K562 (cell line): Measurements from ENCODE around the gene PPP1R9B. TPM values are rescaled to one million over a fixed set of nuclear protein-coding genes. Genes with fewer than 3 reads are reported as not detected.

Experiments
- ATAC-seq: fragments of 200-7000 bp; cut with Tn5 transposase; 3 replicates; pipeline ENCODE4 v1.9.1; 2020; ENCODE audit warnings: moderate library complexity
- BruUV-seq: library from RNA; stranded (reverse); fragments of 400-500 nt; replicated peaks from 2 replicates; lab custom pipeline; 2021; lab: Mats Ljungman, UMichigan
- CTCF ChIA-PET: fragments of 300-600 bp; formaldehyde crosslinking; extraction: SDS; loops from one replicate; lab custom pipeline; 2021; ENCODE audit warnings: low intra/inter-chr PET ratio; lab: Yijun Ruan, JAX
- POLR2A ChIA-PET: fragments of 300-600, 350-650 bp; sonication (Branson Sonifier 250); formaldehyde crosslinking; extraction: SDS; loops from one replicate; lab custom pipeline; 2021; ENCODE audit warnings: antibody characterized with exemption, inconsistent platforms; lab: Yijun Ruan, JAX
- DNase-seq, 4 experiments: peaks; one replicate each; pipeline versions ENCODE4 v3.0.0 to v3.0.0-alpha.2; 2011 to 2018; ENCODE audit warnings: low spot score in 3 of 4, mixed read lengths in 3 of 4; ENCODE audit errors: extremely low read depth in 1 of 4
- FAIRE-seq: peaks from 2 replicates; lab custom pipeline; 2011; peaks lifted over from hg19 to GRCh38; lab: Jason Lieb, UNC
- H2AFZ ChIP-seq: 2 replicates; pipeline ENCODE4 v1.6.0; 2011; ENCODE audit warnings: low read depth, low read length, control low read depth, inconsistent platforms
- H3K27ac ChIP-seq: fragments of 200-600 bp; 3 replicates; pipeline ENCODE4 v1.8.0; 2011; ENCODE audit warnings: low read depth, mild to moderate bottlenecking, control low read depth, inconsistent platforms, low read length, moderate library complexity, mixed read lengths; ENCODE audit errors: extremely low read depth
- H3K27me3 ChIP-seq, 2 experiments: fragments of 300-600 bp in 1 of 2; 2 replicates in 1 of 2; 3 replicates in 1 of 2; pipeline versions ENCODE4 v1.6.0 to v1.8.0; 2011; ENCODE audit warnings: inconsistent platforms in 2 of 2, low read length in 2 of 2, mild to moderate bottlenecking in 1 of 2, mixed read lengths in 1 of 2, moderate library complexity in 1 of 2; ENCODE audit not compliant: control insufficient read depth in 2 of 2, insufficient read depth in 2 of 2
- H3K36me3 ChIP-seq: fragments of 300-600 bp; 3 replicates; pipeline ENCODE4 v1.8.0; 2011; ENCODE audit warnings: mild to moderate bottlenecking, low read length, inconsistent platforms; ENCODE audit not compliant: control insufficient read depth, insufficient read depth
- H3K4me1 ChIP-seq, 2 experiments: fragments of 200-600 bp in 1 of 2; replicated peaks in 1 of 2; 2 replicates in 1 of 2; 3 replicates in 1 of 2; pipeline versions ENCODE4 v1.5.1 to v1.8.0; 2011; ENCODE audit warnings: inconsistent platforms in 2 of 2, low read length in 2 of 2, mild to moderate bottlenecking in 1 of 2, mixed read lengths in 1 of 2, moderate library complexity in 1 of 2; ENCODE audit not compliant: control insufficient read depth in 2 of 2, insufficient read depth in 2 of 2
- H3K4me2 ChIP-seq: 2 replicates; pipeline ENCODE4 v1.6.1; 2011; ENCODE audit warnings: low read length, control low read depth, inconsistent platforms, mixed read lengths; ENCODE audit not compliant: insufficient read depth
- H3K4me3 ChIP-seq: fragments of 200-600 bp; sonication (generic), shearing (Covaris generic); 2 replicates; pipeline ENCODE4 v1.5.1; 2016; ENCODE audit warnings: control low read depth, inconsistent platforms
- H3K79me2 ChIP-seq: fragments of 200-600 bp; 3 replicates; pipeline ENCODE4 v1.8.0; 2011; ENCODE audit warnings: low read length, inconsistent platforms; ENCODE audit not compliant: control insufficient read depth, insufficient read depth
- H3K9ac ChIP-seq, 2 experiments: 2 replicates each; pipeline versions ENCODE4 v1.6.0 to v1.6.1; 2011; ENCODE audit warnings: low read depth in 2 of 2, low read length in 2 of 2, control low read depth in 1 of 2, inconsistent platforms in 1 of 2, mild to moderate bottlenecking in 1 of 2, mixed read lengths in 1 of 2; ENCODE audit not compliant: insufficient read depth in 1 of 2
- H3K9me1 ChIP-seq: one replicate; pipeline ENCODE4 v1.6.0; 2011; ENCODE audit warnings: inconsistent platforms, mild to moderate bottlenecking, low read length, moderate library complexity; ENCODE audit not compliant: control insufficient read depth, insufficient read depth
- H3K9me3 ChIP-seq: replicated peaks from 2 replicates; pipeline ENCODE4 v1.5.1; 2011; ENCODE audit warnings: low read depth, low read length, inconsistent platforms; ENCODE audit not compliant: control insufficient read depth, insufficient read depth
- H4K20me1 ChIP-seq: replicated peaks from 2 replicates; pipeline ENCODE4 v1.6.1; 2011; ENCODE audit warnings: low read length, inconsistent platforms, mixed read lengths; ENCODE audit not compliant: control insufficient read depth, insufficient read depth
- ETV6 ChIP-seq, 3 experiments: fragments of 150-350 bp in 1 of 3; sonication (generic) in 1 of 3; formaldehyde crosslinking in 1 of 3; IDR thresholded peaks; 2 replicates each; pipeline versions ENCODE4 v1.6.1 to v1.8.0; 2014 to 2022; ENCODE audit warnings: borderline replicate concordance in 2 of 3, low read depth in 2 of 3, antibody characterized with exemption in 1 of 3, low read length in 1 of 3, mild to moderate bottlenecking in 1 of 3, missing genetic modification reagents in 1 of 3
- MTA1 ChIP-seq: fragments of 450-650 bp; IDR thresholded peaks from 2 replicates; pipeline ENCODE4 v1.6.1; 2017; ENCODE audit warnings: borderline replicate concordance
- NCOA6 ChIP-seq: fragments of 450-650 bp; IDR thresholded peaks from 2 replicates; pipeline ENCODE4 v1.6.1; 2017; ENCODE audit warnings: mild to moderate bottlenecking
- PHF21A ChIP-seq: fragments of 450-650 bp; IDR thresholded peaks from 2 replicates; pipeline ENCODE4 v1.6.1; 2017; ENCODE audit warnings: low read depth, borderline replicate concordance
- POLR3G ChIP-seq: IDR thresholded peaks from 2 replicates; pipeline ENCODE4 v1.6.1; 2011; ENCODE audit not compliant: insufficient read length, insufficient replicate concordance; ENCODE audit errors: extremely low read depth
- SMAD4 ChIP-seq: fragments of 250-450 bp; sonication (Bioruptor Pico); conservative IDR thresholded peaks from 2 replicates; pipeline ENCODE4 v1.8.0; 2021; ENCODE audit warnings: inconsistent platforms, mild to moderate bottlenecking, moderate library complexity
- SP2 ChIP-seq: IDR thresholded peaks from 2 replicates; pipeline ENCODE4 v1.6.1; 2011; ENCODE audit warnings: mild to moderate bottlenecking, low read depth, low read length, moderate library complexity; ENCODE audit not compliant: poor library complexity, severe bottlenecking; ENCODE audit errors: extremely low read depth
- XRCC5 ChIP-seq: fragments of 200-400 bp; formaldehyde crosslinking; IDR thresholded peaks from 2 replicates; pipeline ENCODE4 v1.6.1; 2017; ENCODE audit warnings: low read depth, mild to moderate bottlenecking, low read length
- ZNF696 ChIP-seq: fragments of 250-450 bp; sonication (Bioruptor Pico); conservative IDR thresholded peaks from 2 replicates; pipeline ENCODE4 v1.4.0; 2020; ENCODE audit warnings: mild to moderate bottlenecking, moderate library complexity
- WGBS: fragments of 100-300 bp; shearing (Covaris generic); methylation state at CpG from one replicate; pipeline ENCODE4 v1.1.6; 2016; ENCODE audit warnings: low coverage, mixed read lengths; ENCODE audit not compliant: insufficient coverage; ENCODE audit errors: missing lambda C conversion rate; 5-methylcytosine and 5-hydroxymethylcytosine counted together
- in situ Hi-C: fragments of 300-500 bp; cut with MboI; formaldehyde crosslinking; loops from 4 replicates; pipeline ENCODE4 v1.15.0; 2018; ENCODE audit warnings: inconsistent platforms, mixed read lengths
- intact Hi-C: fragments of 100-400 bp; cut with micrococcal nuclease; formaldehyde crosslinking; loops from 2 replicates; pipeline ENCODE4 v1.14.2; 2022
- polyA plus RNA-seq, 8 experiments: library from polyadenylated mRNA; depleted of rRNA in 4 of 8; stranded (reverse) in 5 of 8; unstranded in 3 of 8; fragments of >200 nt; fragmentation: Nextera tagmentation in 2 of 8; fragmentation: Illumina TruSeq in 1 of 8; extraction: Ambion mirVana in 2 of 8; extraction: Trizol in 1 of 8; gene quantifications; 2 replicates each; pipeline versions ENCODE4 v1.2.1 to v1.2.3, GENCODE V29; 2011 to 2014; ENCODE audit warnings: inconsistent platforms in 1 of 8, missing spikeins in 1 of 8
- total RNA-seq, 7 experiments: library from RNA; depleted of rRNA in 6 of 7; stranded (reverse); fragments of >200 nt in 6 of 7; fragmentation: Illumina TruSeq in 2 of 7; extraction: Trizol in 2 of 7; gene quantifications; 2 replicates each; pipeline versions ENCODE4 v1.2.1 to v1.2.3, GENCODE V29; 2011 to 2021; ENCODE audit warnings: low replicate concordance in 1 of 7
- TF ChIP-seq, protein P1 (sequence below): IDR thresholded peaks from 2 replicates; pipeline ENCODE4 v1.6.1; 2011; ENCODE audit not compliant: insufficient read length; ENCODE audit errors: extremely low read depth
- TF ChIP-seq, protein P2 (sequence below): fragments of 250-450 bp; sonication (Bioruptor Pico); IDR thresholded peaks from 2 replicates; pipeline ENCODE4 v1.9.0; 2021; ENCODE audit warnings: mild to moderate bottlenecking
- TF ChIP-seq, protein P3 (sequence below): fragments of 250-450 bp; sonication (Bioruptor Pico); IDR thresholded peaks from 2 replicates; pipeline ENCODE4 v1.4.0; 2020; ENCODE audit warnings: mild to moderate bottlenecking

Gene PPP1R9B
- total and polyA plus RNA-seq, 9 of the 15 experiments (the other 6 are each of a cell fraction or from before 2014, with no cell fraction given): 0.10 to 63.5 (median 24.7) TPM

DNA sequence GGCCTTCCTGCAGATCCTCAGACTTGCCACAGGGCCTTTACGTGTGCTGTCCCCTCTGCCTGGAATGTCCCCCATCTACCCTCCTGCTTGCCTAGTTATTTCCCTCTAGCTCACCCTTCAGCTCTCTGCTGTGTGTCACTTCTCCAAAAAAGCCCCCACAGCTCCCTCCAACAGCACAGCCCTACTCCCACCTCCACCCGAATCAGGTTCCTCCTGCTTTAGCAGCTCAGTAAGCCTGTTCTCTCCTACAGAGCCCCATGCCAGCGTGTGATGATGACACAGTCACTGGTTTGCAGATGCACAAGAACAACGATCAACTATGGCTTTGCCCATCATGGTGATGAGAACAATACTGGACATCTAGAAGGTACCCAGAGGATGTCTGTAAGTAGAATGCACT lies 13.4 kb downstream of the PPP1R9B start:
- intact Hi-C loops: no loop called here
- peaks cover 3% of the 10 kb centered on the region for H3K9me1 ChIP-seq
- peaks cover 74% of the 10 kb centered on the region for H3K36me3 ChIP-seq
- in situ Hi-C loops: no loop called here
- no peak overlapping the region for H3K4me3 ChIP-seq
- peaks cover 11% of the 10 kb centered on the region for H4K20me1 ChIP-seq
- no peak overlapping the region for H3K4me2 ChIP-seq
- H3K9me3 ChIP-seq: no peaks in the 10 kb centered on the region
- BruUV-seq: no TSS peak
- peaks cover 6 to 28% of the 10 kb centered on the region in 2 experiments; a peak in 4 of 5 replicates for H3K4me1 ChIP-seq
- ChIA-PET POLR2A (interaction anchor here (0.6 to 2.1 kb wide), 5 partner anchors 11 to 903 kb away, joined by 3 to 9 read pairs (median 4); no protein-coding TSS in a partner anchor), CTCF (no interaction called here)
- TF ChIP-seq, protein P1, sequence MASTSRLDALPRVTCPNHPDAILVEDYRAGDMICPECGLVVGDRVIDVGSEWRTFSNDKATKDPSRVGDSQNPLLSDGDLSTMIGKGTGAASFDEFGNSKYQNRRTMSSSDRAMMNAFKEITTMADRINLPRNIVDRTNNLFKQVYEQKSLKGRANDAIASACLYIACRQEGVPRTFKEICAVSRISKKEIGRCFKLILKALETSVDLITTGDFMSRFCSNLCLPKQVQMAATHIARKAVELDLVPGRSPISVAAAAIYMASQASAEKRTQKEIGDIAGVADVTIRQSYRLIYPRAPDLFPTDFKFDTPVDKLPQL: no peak
- TF ChIP-seq, protein P2, sequence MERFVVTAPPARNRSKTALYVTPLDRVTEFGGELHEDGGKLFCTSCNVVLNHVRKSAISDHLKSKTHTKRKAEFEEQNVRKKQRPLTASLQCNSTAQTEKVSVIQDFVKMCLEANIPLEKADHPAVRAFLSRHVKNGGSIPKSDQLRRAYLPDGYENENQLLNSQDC: no peak
- TF ChIP-seq POLR3G: no peak
- no peak for TF ChIP-seq SP2
- TF ChIP-seq SMAD4 (CRISPR knock-in tag): no peak
- no peak for TF ChIP-seq NCOA6
- TF ChIP-seq ETV6 (IDR thresholded peaks at IDR 0.05; ENCODE audit: borderline replicate concordance in 1 of 2, low read depth in 2 of 2, low read length in 1 of 2): no peak
- no peak for TF ChIP-seq ETV6 (CRISPR knock-in tag; IDR thresholded peaks at IDR 0.05; ENCODE audit: borderline replicate concordance)
- no peak for TF ChIP-seq MTA1
- no peak for TF ChIP-seq PHF21A
- no peak for TF ChIP-seq ZNF696
- TF ChIP-seq XRCC5: no peak
- TF ChIP-seq, protein P3, sequence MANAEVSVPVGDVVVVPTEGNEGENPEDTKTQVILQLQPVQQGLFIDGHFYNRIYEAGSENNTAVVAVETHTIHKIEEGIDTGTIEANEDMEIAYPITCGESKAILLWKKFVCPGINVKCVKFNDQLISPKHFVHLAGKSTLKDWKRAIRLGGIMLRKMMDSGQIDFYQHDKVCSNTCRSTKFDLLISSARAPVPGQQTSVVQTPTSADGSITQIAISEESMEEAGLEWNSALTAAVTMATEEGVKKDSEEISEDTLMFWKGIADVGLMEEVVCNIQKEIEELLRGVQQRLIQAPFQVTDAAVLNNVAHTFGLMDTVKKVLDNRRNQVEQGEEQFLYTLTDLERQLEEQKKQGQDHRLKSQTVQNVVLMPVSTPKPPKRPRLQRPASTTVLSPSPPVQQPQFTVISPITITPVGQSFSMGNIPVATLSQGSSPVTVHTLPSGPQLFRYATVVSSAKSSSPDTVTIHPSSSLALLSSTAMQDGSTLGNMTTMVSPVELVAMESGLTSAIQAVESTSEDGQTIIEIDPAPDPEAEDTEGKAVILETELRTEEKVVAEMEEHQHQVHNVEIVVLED: no peak
- no peak overlapping the region for H2AFZ ChIP-seq
- DNase-seq (no peak), ATAC-seq (no peak), FAIRE-seq (no peak)
- WGBS: 79% methylated on average over 4 of the region's 4 CpGs
- no peak overlapping the region for H3K27ac ChIP-seq
- no peak overlapping the region for H3K9ac ChIP-seq
- peaks cover 3% of the 10 kb centered on the region; the same call in 1 of the 3 replicates for H3K79me2 ChIP-seq
- H3K27me3 ChIP-seq: no peaks in the 10 kb centered on the region
